Hepatocyte (in vitro differentiated cells): ENCODE measurements around the gene NUBPL.

Experiments used
- EZH2phosphoT487 ChIP-seq: fragments of 200-600 bp; sonication (generic); IDR thresholded peaks from one replicate; pipeline ENCODE4 v1.6.1; 2018; ENCODE audit warnings: antibody characterized with exemption, mild to moderate bottlenecking, low read depth, moderate library complexity; ENCODE audit not compliant: unreplicated experiment, severe bottlenecking
- TF ChIP-seq, protein P1 (sequence below): fragments of 200-600 bp; sonication (generic); IDR thresholded peaks from 2 replicates; pipeline ENCODE4 v1.5.1; 2016; ENCODE audit warnings: antibody characterized with exemption, mild to moderate bottlenecking; ENCODE audit not compliant: poor library complexity

DNA sequence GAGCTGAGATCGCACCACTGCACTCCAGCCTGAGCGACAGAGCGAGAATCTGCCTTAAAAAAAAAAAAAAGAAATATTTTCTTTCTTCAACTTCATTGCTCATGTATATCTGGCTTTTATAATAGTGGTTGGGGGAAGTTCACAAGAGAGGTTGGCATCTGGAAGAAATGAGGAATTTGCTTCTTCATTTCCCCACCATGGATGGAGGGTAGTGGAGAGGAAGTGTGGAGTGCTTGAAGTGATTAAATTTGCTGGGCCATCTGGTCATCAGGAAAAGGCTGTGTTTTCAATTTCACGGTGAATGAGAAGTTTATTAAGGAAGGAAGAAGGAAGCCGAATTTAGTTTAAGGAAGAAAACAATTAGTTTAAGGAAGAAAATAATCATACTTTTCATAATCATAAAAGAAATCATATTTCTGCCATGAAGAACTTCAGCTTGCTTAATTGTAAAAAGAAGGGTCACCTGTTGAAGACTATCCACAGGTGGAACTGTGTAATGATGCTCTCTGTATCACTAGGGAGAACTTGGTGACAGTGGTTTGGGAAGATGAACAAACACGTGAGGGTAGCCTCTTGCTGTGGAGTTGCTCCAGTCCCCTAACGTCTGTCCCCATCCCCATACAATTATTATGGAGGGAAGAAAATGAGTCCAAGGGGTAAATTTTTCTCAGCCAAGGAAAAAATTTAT lies 318.6 kb downstream of the NUBPL start:
- TF ChIP-seq, protein P1, sequence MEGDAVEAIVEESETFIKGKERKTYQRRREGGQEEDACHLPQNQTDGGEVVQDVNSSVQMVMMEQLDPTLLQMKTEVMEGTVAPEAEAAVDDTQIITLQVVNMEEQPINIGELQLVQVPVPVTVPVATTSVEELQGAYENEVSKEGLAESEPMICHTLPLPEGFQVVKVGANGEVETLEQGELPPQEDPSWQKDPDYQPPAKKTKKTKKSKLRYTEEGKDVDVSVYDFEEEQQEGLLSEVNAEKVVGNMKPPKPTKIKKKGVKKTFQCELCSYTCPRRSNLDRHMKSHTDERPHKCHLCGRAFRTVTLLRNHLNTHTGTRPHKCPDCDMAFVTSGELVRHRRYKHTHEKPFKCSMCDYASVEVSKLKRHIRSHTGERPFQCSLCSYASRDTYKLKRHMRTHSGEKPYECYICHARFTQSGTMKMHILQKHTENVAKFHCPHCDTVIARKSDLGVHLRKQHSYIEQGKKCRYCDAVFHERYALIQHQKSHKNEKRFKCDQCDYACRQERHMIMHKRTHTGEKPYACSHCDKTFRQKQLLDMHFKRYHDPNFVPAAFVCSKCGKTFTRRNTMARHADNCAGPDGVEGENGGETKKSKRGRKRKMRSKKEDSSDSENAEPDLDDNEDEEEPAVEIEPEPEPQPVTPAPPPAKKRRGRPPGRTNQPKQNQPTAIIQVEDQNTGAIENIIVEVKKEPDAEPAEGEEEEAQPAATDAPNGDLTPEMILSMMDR = no peak
- TF ChIP-seq EZH2phosphoT487 = no peak
